GM23248 (cell line): ENCODE results near the gene LILRA5.

Experiments
- EZH2 ChIP-seq: fragments of 200-600 bp; sonication (generic); IDR thresholded peaks from 2 replicates; pipeline ENCODE4 v1.6.1; 2018; ENCODE audit warnings: antibody characterized with exemption, mild to moderate bottlenecking; ENCODE audit not compliant: insufficient read depth, poor library complexity, severe bottlenecking
- EZH2phosphoT487 ChIP-seq: fragments of 200-600 bp; sonication (generic); IDR thresholded peaks from 2 replicates; pipeline ENCODE4 v1.6.1; 2018; ENCODE audit warnings: antibody characterized with exemption, moderate library complexity, mild to moderate bottlenecking, low read depth; ENCODE audit not compliant: insufficient read depth

DNA sequence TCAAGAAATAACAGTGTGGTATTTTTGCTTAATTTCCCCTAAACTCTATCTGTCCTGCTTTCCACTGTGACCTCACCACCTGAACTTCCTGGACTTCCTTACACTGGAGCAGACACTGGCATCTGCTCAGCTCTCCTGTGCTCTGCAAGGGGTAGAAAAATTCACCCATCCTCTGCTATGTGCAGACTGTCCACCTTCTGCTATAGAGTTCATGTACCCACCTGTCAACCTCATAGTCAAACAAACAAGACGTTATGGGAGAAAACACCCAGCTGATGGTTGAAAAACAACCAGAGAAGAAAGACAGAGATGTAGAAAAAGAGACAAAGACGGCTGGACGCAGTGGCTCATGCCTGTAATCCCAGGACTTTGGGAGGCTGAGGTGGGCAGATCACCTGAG, 39.6 kb upstream of the LILRA5 start:
- no peak for TF ChIP-seq EZH2
- no peak for TF ChIP-seq EZH2phosphoT487
